ENCODE measurements around the gene EMX2.

Gene EMX2

GRCh38 chr10:117553142-117553814 lies 10.7 kb downstream of the EMX2 start:
- Histone ChIP-seq H3K27ac (ENCODE audit: low read depth, low read length) (no peak overlapping the region), H3K9me3 (ENCODE audit: control insufficient read depth, insufficient read depth, low read length) (no peaks in the 10 kb centered on the region), H3K4me3 (ENCODE audit: low read depth, low read length) (peak overlapping the region; percentile 31; the same call in 1 of the 2 replicates), H3K27me3 (ENCODE audit: control insufficient read depth, insufficient read depth, low read length) (peaks cover 94% of the 10 kb centered on the region), H3K9ac (ENCODE audit: low read depth, low read length) (no peak overlapping the region), H3K4me1 (ENCODE audit: control insufficient read depth, insufficient read depth, low read length) (peaks cover 6% of the 10 kb centered on the region; the same call in 1 of the 2 replicates), H3K36me3 (ENCODE audit: control insufficient read depth, insufficient read depth, low read length) (no peaks in the 10 kb centered on the region)

- H3K4me3 ChIP-seq (ENCODE audit: low read depth, low read length): peak overlapping the region; percentile 31; the same call in 1 of the 2 replicates
- H3K36me3 ChIP-seq (ENCODE audit: control insufficient read depth, insufficient read depth, low read length): no peaks in the 10 kb centered on the region
- no peak overlapping the region for H3K27ac ChIP-seq (ENCODE audit: low read depth, low read length)
- H3K27me3 ChIP-seq (ENCODE audit: control insufficient read depth, insufficient read depth, low read length): peaks cover 89% of the 10 kb centered on the region
- H3K9ac ChIP-seq (ENCODE audit: low read depth, low read length): no peak overlapping the region
- H3K4me1 ChIP-seq (ENCODE audit: control insufficient read depth, insufficient read depth, low read length): peaks cover 6% of the 10 kb centered on the region; the same call in 1 of the 2 replicates
- no peaks in the 10 kb centered on the region for H3K9me3 ChIP-seq (ENCODE audit: control insufficient read depth, insufficient read depth, low read length)
These were observed 11.2 kb downstream of the EMX2 start for GRCh38 chr10:117553815-117554172.

- Histone ChIP-seq H3K27ac (ENCODE audit: low read depth, low read length) (no peak overlapping the region), H3K9me3 (ENCODE audit: control insufficient read depth, insufficient read depth, low read length) (no peaks in the 10 kb centered on the region), H3K36me3 (ENCODE audit: control insufficient read depth, insufficient read depth, low read length) (no peaks in the 10 kb centered on the region), H3K27me3 (ENCODE audit: control insufficient read depth, insufficient read depth, low read length) (peaks cover 88% of the 10 kb centered on the region), H3K4me3 (ENCODE audit: low read depth, low read length) (no peak overlapping the region), H3K9ac (ENCODE audit: low read depth, low read length) (no peak overlapping the region), H3K4me1 (ENCODE audit: control insufficient read depth, insufficient read depth, low read length) (peaks cover 6% of the 10 kb centered on the region; the same call in 1 of the 2 replicates)
These were observed 11.8 kb downstream of the EMX2 start for GRCh38 chr10:117554241-117554814.

- Histone ChIP-seq H3K4me3 (ENCODE audit: low read depth, low read length) (no peak overlapping the region), H3K27ac (ENCODE audit: low read depth, low read length) (no peak overlapping the region), H3K4me1 (ENCODE audit: control insufficient read depth, insufficient read depth, low read length) (peaks cover 6% of the 10 kb centered on the region; the same call in 1 of the 2 replicates), H3K9me3 (ENCODE audit: control insufficient read depth, insufficient read depth, low read length) (no peaks in the 10 kb centered on the region), H3K36me3 (ENCODE audit: control insufficient read depth, insufficient read depth, low read length) (no peaks in the 10 kb centered on the region), H3K27me3 (ENCODE audit: control insufficient read depth, insufficient read depth, low read length) (peaks cover 83% of the 10 kb centered on the region), H3K9ac (ENCODE audit: low read depth, low read length) (no peak overlapping the region)
These were observed 12.5 kb downstream of the EMX2 start for GRCh38 chr10:117555017-117555416.

GRCh38 chr10:117555863-117556262 lies 13.3 kb downstream of the EMX2 start:
- H3K4me1 ChIP-seq (ENCODE audit: control insufficient read depth, insufficient read depth, low read length): peaks cover 6% of the 10 kb centered on the region; the same call in 1 of the 2 replicates
- H3K27ac ChIP-seq (ENCODE audit: low read depth, low read length): no peak overlapping the region
- no peak overlapping the region for H3K4me3 ChIP-seq (ENCODE audit: low read depth, low read length)
- no peak overlapping the region for H3K9ac ChIP-seq (ENCODE audit: low read depth, low read length)
- peaks cover 75% of the 10 kb centered on the region for H3K27me3 ChIP-seq (ENCODE audit: control insufficient read depth, insufficient read depth, low read length)
- no peaks in the 10 kb centered on the region for H3K36me3 ChIP-seq (ENCODE audit: control insufficient read depth, insufficient read depth, low read length)
- H3K9me3 ChIP-seq (ENCODE audit: control insufficient read depth, insufficient read depth, low read length): no peaks in the 10 kb centered on the region

GRCh38 chr10:117556356-117556755 lies 13.8 kb downstream of the EMX2 start:
- H3K4me1 ChIP-seq (ENCODE audit: control insufficient read depth, insufficient read depth, low read length): peaks cover 6% of the 10 kb centered on the region; the same call in 1 of the 2 replicates
- H3K36me3 ChIP-seq (ENCODE audit: control insufficient read depth, insufficient read depth, low read length): no peaks in the 10 kb centered on the region
- peaks cover 70% of the 10 kb centered on the region for H3K27me3 ChIP-seq (ENCODE audit: control insufficient read depth, insufficient read depth, low read length)
- H3K9me3 ChIP-seq (ENCODE audit: control insufficient read depth, insufficient read depth, low read length): no peaks in the 10 kb centered on the region
- H3K27ac ChIP-seq (ENCODE audit: low read depth, low read length): no peak overlapping the region
- H3K4me3 ChIP-seq (ENCODE audit: low read depth, low read length): no peak overlapping the region
- H3K9ac ChIP-seq (ENCODE audit: low read depth, low read length): no peak overlapping the region

GRCh38 chr10:117559712-117560111 lies 17.2 kb downstream of the EMX2 start:
- no peak overlapping the region for H3K9ac ChIP-seq (ENCODE audit: low read depth, low read length)

GRCh38 chr10:117560942-117561341 lies 18.4 kb downstream of the EMX2 start:
- no peaks in the 10 kb centered on the region for H3K36me3 ChIP-seq (ENCODE audit: control insufficient read depth, insufficient read depth, low read length)

More at GRCh38 chr10:117559712-117560111, 17.2 kb downstream of the EMX2 start:
- Histone ChIP-seq H3K36me3 (ENCODE audit: control insufficient read depth, insufficient read depth, low read length) (no peaks in the 10 kb centered on the region), H3K27ac (ENCODE audit: low read depth, low read length) (no peak overlapping the region), H3K4me3 (ENCODE audit: low read depth, low read length) (no peak overlapping the region), H3K4me1 (ENCODE audit: control insufficient read depth, insufficient read depth, low read length) (no peaks in the 10 kb centered on the region), H3K9me3 (ENCODE audit: control insufficient read depth, insufficient read depth, low read length) (no peaks in the 10 kb centered on the region), H3K27me3 (ENCODE audit: control insufficient read depth, insufficient read depth, low read length) (peaks cover 36% of the 10 kb centered on the region)

GRCh38 chr10:117562220-117562619 lies 19.7 kb downstream of the EMX2 start:
- Histone ChIP-seq H3K27ac (ENCODE audit: low read depth, low read length) (no peak overlapping the region), H3K36me3 (ENCODE audit: control insufficient read depth, insufficient read depth, low read length) (no peaks in the 10 kb centered on the region), H3K9me3 (ENCODE audit: control insufficient read depth, insufficient read depth, low read length) (no peaks in the 10 kb centered on the region), H3K4me1 (ENCODE audit: control insufficient read depth, insufficient read depth, low read length) (no peaks in the 10 kb centered on the region), H3K9ac (ENCODE audit: low read depth, low read length) (no peak overlapping the region), H3K4me3 (ENCODE audit: low read depth, low read length) (no peak overlapping the region), H3K27me3 (ENCODE audit: control insufficient read depth, insufficient read depth, low read length) (peaks cover 13% of the 10 kb centered on the region)

More at GRCh38 chr10:117560942-117561341, 18.4 kb downstream of the EMX2 start:
- H3K9me3 ChIP-seq (ENCODE audit: control insufficient read depth, insufficient read depth, low read length): no peaks in the 10 kb centered on the region
- peaks cover 24% of the 10 kb centered on the region for H3K27me3 ChIP-seq (ENCODE audit: control insufficient read depth, insufficient read depth, low read length)
- no peak overlapping the region for H3K9ac ChIP-seq (ENCODE audit: low read depth, low read length)
- no peaks in the 10 kb centered on the region for H3K4me1 ChIP-seq (ENCODE audit: control insufficient read depth, insufficient read depth, low read length)
- no peak overlapping the region for H3K27ac ChIP-seq (ENCODE audit: low read depth, low read length)
- no peak overlapping the region for H3K4me3 ChIP-seq (ENCODE audit: low read depth, low read length)

GRCh38 chr10:117562896-117563737 lies 20.6 kb downstream of the EMX2 start:
- H3K36me3 ChIP-seq (ENCODE audit: control insufficient read depth, insufficient read depth, low read length): no peaks in the 10 kb centered on the region
- no peak overlapping the region for H3K9ac ChIP-seq (ENCODE audit: low read depth, low read length)
- H3K27ac ChIP-seq (ENCODE audit: low read depth, low read length): no peak overlapping the region
- no peaks in the 10 kb centered on the region for H3K9me3 ChIP-seq (ENCODE audit: control insufficient read depth, insufficient read depth, low read length)
- H3K27me3 ChIP-seq (ENCODE audit: control insufficient read depth, insufficient read depth, low read length): peaks cover 7% of the 10 kb centered on the region; the same call in 1 of the 2 replicates
- H3K4me3 ChIP-seq (ENCODE audit: low read depth, low read length): no peak overlapping the region
- H3K4me1 ChIP-seq (ENCODE audit: control insufficient read depth, insufficient read depth, low read length): no peaks in the 10 kb centered on the region
